Measurements from ENCODE around the gene FSIP1. TPM values are rescaled to one million over a fixed set of nuclear protein-coding genes. Genes with fewer than 3 reads are reported as not detected.

Gene FSIP1
- total RNA-seq, 1 donor from 2014 or later: 2.9 TPM

DNA sequence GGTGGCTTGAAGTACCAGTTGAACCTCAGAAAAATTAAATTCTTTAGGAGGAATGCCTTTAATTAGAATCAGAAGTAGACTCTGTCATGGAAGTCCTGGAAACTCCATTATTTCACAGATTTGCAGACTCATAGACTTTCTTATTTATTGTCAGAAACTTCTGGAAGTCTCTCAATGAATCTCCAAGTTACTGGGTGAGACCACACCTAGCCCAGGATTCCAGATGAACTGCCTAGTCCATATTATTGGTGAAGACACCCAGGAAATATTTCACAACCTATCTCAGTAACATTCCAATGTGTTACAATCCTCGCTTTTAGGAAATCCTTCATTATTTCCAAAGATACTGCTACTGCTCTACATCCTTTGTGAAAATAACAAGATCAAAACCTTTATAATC, 208.2 kb downstream of the FSIP1 start:
- TF ChIP-seq, protein P1, sequence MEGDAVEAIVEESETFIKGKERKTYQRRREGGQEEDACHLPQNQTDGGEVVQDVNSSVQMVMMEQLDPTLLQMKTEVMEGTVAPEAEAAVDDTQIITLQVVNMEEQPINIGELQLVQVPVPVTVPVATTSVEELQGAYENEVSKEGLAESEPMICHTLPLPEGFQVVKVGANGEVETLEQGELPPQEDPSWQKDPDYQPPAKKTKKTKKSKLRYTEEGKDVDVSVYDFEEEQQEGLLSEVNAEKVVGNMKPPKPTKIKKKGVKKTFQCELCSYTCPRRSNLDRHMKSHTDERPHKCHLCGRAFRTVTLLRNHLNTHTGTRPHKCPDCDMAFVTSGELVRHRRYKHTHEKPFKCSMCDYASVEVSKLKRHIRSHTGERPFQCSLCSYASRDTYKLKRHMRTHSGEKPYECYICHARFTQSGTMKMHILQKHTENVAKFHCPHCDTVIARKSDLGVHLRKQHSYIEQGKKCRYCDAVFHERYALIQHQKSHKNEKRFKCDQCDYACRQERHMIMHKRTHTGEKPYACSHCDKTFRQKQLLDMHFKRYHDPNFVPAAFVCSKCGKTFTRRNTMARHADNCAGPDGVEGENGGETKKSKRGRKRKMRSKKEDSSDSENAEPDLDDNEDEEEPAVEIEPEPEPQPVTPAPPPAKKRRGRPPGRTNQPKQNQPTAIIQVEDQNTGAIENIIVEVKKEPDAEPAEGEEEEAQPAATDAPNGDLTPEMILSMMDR (conservative IDR thresholded peaks at IDR 0.05): no peak
- H3K4me1 Mint-ChIP-seq (ENCODE audit: unreplicated experiment): peaks cover 10% of the 10 kb centered on the region
- no peak for DNase-seq (ENCODE audit: extremely low spot score, unreplicated experiment)
- H3K9me3 Mint-ChIP-seq: peaks cover 3% of the 10 kb centered on the region
- peaks cover 18% of the 10 kb centered on the region for H3K27me3 Mint-ChIP-seq
- no peak overlapping the region for H3K4me3 Mint-ChIP-seq
- H3K27ac Mint-ChIP-seq: no peak overlapping the region
- no peaks in the 10 kb centered on the region for H3K36me3 Mint-ChIP-seq

- Mint-ChIP-seq H3K27ac (no peak overlapping the region), H3K9me3 (peaks cover 3% of the 10 kb centered on the region), H3K4me1 (ENCODE audit: unreplicated experiment) (peaks cover 5% of the 10 kb centered on the region), H3K27me3 (peaks cover 12% of the 10 kb centered on the region), H3K36me3 (no peaks in the 10 kb centered on the region), H3K4me3 (no peak overlapping the region)
- DNase-seq (ENCODE audit: extremely low spot score, unreplicated experiment): no peak
- TF ChIP-seq, protein P1 (conservative IDR thresholded peaks at IDR 0.05): no peak
Observed at GRCh38 chr15:39573844-39574243, 208.8 kb downstream of the FSIP1 start.

DNA sequence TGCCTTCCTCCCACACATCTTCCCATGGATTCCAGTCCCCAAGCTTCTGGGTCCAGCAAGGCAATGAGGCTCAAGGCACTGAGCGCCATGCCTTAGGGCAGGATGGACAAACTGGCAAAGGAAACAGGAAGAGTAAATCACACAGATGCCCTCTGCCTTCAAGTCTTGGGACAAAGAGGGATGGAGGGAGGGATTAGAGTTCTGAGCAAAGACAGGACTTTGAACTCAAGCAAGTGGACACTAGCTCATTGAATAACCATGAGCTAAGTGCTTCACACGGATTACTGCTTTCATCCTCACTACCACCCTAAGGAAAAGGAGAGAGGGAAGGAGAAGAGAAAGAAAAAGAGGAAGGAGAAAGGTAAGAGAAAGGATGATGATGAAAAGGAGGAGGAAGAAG, 209.4 kb downstream of the FSIP1 start:
- Mint-ChIP-seq H3K4me1 (ENCODE audit: unreplicated experiment) (no peaks in the 10 kb centered on the region), H3K27me3 (peaks cover 7% of the 10 kb centered on the region), H3K27ac (no peak overlapping the region), H3K36me3 (no peaks in the 10 kb centered on the region), H3K4me3 (no peak overlapping the region), H3K9me3 (peaks cover 3% of the 10 kb centered on the region)
- DNase-seq (ENCODE audit: extremely low spot score, unreplicated experiment): no peak
- TF ChIP-seq, protein P1 (conservative IDR thresholded peaks at IDR 0.05): no peak

DNA sequence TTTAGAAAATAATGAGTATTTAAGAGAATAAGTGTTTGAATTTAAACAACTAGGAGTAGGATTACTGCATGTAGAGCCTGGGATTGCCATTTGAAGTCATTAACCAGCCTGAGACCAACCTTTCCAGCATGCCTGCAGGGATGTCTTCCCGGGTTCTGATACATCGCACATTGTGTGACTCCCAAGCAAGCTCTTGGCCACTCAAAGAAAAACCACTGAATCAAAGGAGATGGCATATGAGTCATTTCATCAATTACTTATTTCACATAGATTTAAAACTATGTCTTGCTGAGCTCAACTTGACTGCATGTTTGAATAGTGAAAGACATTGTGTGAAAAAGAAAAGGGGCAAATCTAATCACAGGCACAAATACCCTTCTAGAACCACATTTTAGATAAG, 216.8 kb downstream of the FSIP1 start:
- H3K9me3 Mint-ChIP-seq: no peaks in the 10 kb centered on the region
- TF ChIP-seq, protein P1 (conservative IDR thresholded peaks at IDR 0.05): no peak
- no peaks in the 10 kb centered on the region for H3K4me1 Mint-ChIP-seq (ENCODE audit: unreplicated experiment)
- no peak for DNase-seq (ENCODE audit: extremely low spot score, unreplicated experiment)
- no peaks in the 10 kb centered on the region for H3K36me3 Mint-ChIP-seq
- H3K4me3 Mint-ChIP-seq: no peak overlapping the region
- no peak overlapping the region for H3K27ac Mint-ChIP-seq
- no peaks in the 10 kb centered on the region for H3K27me3 Mint-ChIP-seq

GRCh38 chr15:39564972-39565665, 217.5 kb downstream of the FSIP1 start:
- H3K27ac Mint-ChIP-seq: no peak overlapping the region
- TF ChIP-seq, protein P1 (conservative IDR thresholded peaks at IDR 0.05): no peak
- no peaks in the 10 kb centered on the region for H3K27me3 Mint-ChIP-seq
- H3K4me1 Mint-ChIP-seq (ENCODE audit: unreplicated experiment): no peaks in the 10 kb centered on the region
- no peaks in the 10 kb centered on the region for H3K36me3 Mint-ChIP-seq
- H3K4me3 Mint-ChIP-seq: no peak overlapping the region
- H3K9me3 Mint-ChIP-seq: no peaks in the 10 kb centered on the region
- no peak for DNase-seq (ENCODE audit: extremely low spot score, unreplicated experiment)
